GM10847 (cell line): ENCODE data around the gene LONP2.

Experiments used
- POLR2A ChIP-seq: IDR thresholded peaks from 2 replicates; pipeline ENCODE4 v1.6.1; 2011; ENCODE audit not compliant: insufficient read length; ENCODE audit errors: extremely low read depth

LONP2 gene

DNA sequence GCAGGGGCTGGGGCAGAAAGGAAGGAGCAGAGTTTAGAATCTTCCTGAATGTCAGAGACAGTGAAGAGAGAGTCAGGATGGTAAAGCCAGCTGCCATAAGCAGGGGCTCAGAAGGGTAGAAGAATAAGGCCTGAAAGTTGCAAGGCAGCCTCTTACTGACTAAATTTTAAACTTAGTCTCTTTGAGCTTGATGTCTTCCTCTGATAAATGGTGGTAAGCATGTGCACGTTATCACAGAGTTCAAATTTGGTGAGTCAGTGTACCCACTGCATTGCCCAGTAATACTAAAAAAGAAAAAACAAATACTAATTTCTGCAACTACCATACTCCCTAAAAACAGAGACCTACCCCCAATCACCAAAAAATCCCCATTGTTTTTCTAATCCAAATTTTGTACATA is 96.0 kb downstream of the LONP2 start:
- TF ChIP-seq POLR2A, result no peak

- TF ChIP-seq POLR2A, result no peak
These were observed 98.5 kb downstream of the LONP2 start for GRCh38 chr16:48342591-48342990.

- no peak for TF ChIP-seq POLR2A
These were observed 103.2 kb downstream of the LONP2 start for GRCh38 chr16:48347191-48347865.

DNA sequence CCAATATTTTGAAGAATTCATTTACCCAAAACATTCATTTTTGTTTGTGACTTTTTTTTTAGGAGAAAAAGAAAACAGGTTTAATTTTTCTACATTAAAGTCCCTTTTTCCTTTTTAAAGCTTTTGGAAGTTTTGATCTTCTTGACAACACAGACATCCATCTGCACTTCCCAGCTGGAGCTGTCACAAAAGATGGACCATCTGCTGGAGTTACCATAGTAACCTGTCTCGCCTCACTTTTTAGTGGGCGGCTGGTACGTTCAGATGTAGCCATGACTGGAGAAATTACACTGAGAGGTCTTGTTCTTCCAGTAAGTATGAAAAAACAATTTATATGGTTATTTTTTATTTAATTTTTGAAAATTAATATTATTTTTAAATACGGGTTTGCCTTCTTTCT is 103.9 kb downstream of the LONP2 start:
- TF ChIP-seq POLR2A, result no peak

- no peak for TF ChIP-seq POLR2A
These were observed 106.6 kb downstream of the LONP2 start for GRCh38 chr16:48350736-48351135.

DNA sequence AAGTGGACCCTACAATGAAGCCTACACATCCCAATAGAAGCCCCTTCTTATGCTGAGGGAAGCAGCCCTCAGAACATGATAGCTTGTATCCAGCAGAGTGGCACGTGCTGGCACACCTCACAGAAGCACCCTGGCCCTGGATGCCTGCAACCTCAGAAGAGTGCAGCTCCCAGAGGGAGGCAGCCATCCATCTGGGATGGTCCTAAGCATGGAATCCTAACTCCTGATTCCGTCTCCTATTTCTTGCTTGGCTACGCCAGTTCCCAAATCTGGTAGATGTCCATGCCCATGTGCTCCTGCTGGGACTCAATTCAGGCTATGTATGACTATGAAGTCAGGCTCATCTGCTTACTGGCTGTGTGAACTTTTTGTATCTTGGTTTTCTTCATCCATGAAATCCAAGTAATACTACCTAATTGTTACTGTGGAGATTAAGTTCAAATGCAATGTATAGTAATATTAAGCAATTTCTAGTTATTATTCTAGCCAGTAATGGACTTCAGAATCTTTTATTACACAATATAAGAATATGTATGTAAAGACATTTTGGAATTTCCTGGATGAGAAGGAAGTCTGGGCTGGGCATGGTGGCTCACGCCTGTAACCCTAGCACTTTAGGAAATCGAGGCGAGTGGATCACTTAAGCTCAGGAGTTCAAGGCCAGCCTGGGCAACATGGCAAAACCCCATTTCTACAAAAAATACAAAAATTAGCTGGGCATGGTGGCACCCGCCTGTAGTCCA is 108.7 kb downstream of the LONP2 start:
- TF ChIP-seq POLR2A, result no peak

GRCh38 chr16:48353565-48354163 is 109.6 kb downstream of the LONP2 start:
- TF ChIP-seq POLR2A, result no peak

DNA sequence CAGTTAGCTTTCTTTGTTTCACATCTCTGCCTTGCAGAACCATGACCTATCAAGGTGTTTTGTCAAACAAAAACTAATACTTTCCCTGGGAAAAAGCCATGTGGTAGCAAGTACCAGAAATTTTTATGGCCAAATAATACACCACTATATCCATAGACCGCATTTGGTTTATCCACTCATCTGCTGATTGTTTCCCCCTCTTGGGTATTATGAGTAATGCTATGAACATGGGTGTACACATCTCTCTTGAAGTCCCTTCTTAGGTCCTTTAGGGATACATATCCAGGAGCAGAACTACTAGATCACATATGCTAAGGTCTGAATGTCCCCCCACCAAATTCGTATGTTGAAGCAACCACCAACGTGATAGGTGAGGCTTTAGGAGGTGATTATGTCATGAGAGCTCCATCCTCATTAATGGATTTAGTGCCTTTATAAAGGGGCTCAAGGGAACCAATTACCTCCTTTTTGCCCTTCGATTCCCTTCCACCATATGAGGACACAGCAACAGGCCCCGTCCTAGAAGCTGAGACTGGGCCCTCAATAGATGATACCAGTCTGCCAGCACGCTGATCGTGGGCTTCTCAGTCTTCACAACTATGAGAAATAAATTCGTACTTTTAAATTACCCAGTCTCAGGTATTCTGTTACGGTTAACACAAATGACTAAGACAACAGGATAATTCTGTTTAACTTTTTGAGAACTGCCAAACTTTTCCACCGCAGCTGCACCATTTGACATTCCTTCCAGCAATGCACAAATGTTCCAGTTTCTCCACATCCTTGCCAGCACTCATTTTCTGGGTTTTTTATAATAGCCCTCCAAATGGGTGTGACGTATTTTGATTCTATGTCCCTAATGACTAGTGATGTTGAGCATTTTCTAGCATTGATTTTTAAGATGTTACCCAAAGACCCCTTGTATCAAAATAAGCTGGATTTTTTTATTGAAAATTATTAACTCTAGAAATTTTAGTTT is 111.1 kb downstream of the LONP2 start:
- no peak for TF ChIP-seq POLR2A

GRCh38 chr16:48356633-48357376 is 112.7 kb downstream of the LONP2 start:
- TF ChIP-seq POLR2A, result no peak

- no peak for TF ChIP-seq POLR2A
These were observed 114.3 kb downstream of the LONP2 start for GRCh38 chr16:48358419-48358818.

DNA sequence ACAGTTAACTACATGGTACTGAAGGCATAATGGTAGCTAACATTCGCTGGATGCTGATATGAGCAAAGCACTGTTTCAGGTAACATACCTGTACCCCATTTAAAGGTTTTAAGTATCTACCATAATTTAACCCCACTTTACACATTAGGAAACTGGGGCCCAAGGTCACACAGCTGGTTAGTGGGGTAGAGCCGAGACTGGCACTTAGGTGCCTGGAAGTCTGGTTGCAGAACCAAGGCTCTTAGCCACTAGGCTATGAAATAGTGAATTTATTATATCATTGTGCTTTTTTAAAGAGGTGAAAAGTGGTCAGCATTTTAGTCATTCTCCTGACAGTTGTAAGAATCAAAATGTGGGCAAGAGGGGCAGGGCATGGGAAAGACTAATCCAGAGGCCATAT is 115.9 kb downstream of the LONP2 start:
- TF ChIP-seq POLR2A, result no peak

- TF ChIP-seq POLR2A, result no peak
These were observed 116.9 kb downstream of the LONP2 start for GRCh38 chr16:48361012-48361411.

- no peak for TF ChIP-seq POLR2A
These were observed 117.5 kb downstream of the LONP2 start for GRCh38 chr16:48361540-48362144.

- TF ChIP-seq POLR2A, result no peak
These were observed 121.0 kb downstream of the LONP2 start for GRCh38 chr16:48365025-48365600.
